ENCODE measurements around the gene HINFP.

HINFP gene

DNA sequence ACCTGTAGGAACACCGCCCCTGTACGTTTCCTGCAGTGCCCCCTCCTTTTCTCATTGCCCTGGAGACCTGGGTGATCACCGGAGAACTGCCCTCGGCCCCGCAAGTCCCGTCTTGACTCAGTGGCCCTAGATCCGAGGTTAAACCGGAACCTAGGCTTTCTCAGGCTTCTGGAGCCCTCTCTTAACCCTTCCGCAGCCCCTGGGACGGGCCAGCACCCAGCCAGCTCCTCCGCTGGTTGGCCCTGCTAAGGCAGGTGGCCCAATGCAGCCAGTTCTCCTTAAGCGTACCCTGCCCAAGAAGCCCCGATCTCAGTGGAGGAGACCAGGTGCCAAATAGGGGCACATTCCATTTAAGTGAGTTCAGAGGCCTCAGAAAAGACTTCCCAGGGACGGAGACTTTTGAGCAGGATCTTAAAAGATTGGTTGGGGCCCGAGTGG, 47.9 kb downstream of the HINFP start:
- peak overlapping the region; percentile 56 for H3K4me3 ChIP-seq (replicated peaks; ENCODE audit: insufficient read depth, low read length)
- H3K27me3 ChIP-seq (ENCODE audit: insufficient read depth, poor library complexity, severe bottlenecking): no peaks in the 10 kb centered on the region
- peak overlapping the region; percentile 80 for H3K27ac ChIP-seq (replicated peaks)
- TF ChIP-seq CTCF (IDR thresholded peaks at IDR 0.05; ENCODE audit: insufficient read depth, low read length) (no peak), POLR2AphosphoS5 (IDR thresholded peaks at IDR 0.05; ENCODE audit: low read depth) (no peak), GABPA (IDR thresholded peaks at IDR 0.05; ENCODE audit: low read depth) (no peak), SPI1 (IDR thresholded peaks at IDR 0.05; ENCODE audit: borderline replicate concordance, low read depth) (no peak)
- TF ChIP-seq, protein P1, sequence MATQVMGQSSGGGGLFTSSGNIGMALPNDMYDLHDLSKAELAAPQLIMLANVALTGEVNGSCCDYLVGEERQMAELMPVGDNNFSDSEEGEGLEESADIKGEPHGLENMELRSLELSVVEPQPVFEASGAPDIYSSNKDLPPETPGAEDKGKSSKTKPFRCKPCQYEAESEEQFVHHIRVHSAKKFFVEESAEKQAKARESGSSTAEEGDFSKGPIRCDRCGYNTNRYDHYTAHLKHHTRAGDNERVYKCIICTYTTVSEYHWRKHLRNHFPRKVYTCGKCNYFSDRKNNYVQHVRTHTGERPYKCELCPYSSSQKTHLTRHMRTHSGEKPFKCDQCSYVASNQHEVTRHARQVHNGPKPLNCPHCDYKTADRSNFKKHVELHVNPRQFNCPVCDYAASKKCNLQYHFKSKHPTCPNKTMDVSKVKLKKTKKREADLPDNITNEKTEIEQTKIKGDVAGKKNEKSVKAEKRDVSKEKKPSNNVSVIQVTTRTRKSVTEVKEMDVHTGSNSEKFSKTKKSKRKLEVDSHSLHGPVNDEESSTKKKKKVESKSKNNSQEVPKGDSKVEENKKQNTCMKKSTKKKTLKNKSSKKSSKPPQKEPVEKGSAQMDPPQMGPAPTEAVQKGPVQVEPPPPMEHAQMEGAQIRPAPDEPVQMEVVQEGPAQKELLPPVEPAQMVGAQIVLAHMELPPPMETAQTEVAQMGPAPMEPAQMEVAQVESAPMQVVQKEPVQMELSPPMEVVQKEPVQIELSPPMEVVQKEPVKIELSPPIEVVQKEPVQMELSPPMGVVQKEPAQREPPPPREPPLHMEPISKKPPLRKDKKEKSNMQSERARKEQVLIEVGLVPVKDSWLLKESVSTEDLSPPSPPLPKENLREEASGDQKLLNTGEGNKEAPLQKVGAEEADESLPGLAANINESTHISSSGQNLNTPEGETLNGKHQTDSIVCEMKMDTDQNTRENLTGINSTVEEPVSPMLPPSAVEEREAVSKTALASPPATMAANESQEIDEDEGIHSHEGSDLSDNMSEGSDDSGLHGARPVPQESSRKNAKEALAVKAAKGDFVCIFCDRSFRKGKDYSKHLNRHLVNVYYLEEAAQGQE (IDR thresholded peaks at IDR 0.05; ENCODE audit: insufficient replicate concordance, low read depth): no peak
- DNase-seq (ENCODE audit: low read depth in 1 of 2, low spot score in 1 of 2): peak in 1 of 2 experiments; percentile 15

DNA sequence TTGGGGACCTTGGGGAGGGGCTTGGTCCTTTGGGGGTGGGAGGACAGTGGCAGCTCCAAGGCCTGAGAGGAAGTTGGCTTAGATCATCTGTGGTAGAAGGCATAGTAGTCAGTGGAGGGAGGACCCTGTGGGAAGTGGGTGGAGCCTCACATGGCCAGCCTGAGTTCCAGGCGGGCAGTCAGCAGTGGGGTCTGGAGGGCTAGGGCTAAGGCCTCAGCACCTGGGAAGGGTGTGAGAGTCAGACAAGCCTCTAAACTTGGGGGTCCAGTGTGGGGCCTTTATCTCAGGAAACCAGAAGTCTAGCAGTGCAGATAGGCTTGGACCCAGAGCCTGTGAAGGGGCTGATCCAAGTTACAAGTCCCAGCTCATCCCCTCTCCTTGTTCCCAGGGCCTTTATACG, 51.1 kb downstream of the HINFP start:
- Histone ChIP-seq H3K27ac (replicated peaks) (peak overlapping the region; percentile 21; the same call in 1 of the 2 replicates), H3K4me3 (replicated peaks; ENCODE audit: insufficient read depth, low read length) (no peak overlapping the region), H3K27me3 (ENCODE audit: insufficient read depth, poor library complexity, severe bottlenecking) (no peaks in the 10 kb centered on the region)
- TF ChIP-seq CTCF (IDR thresholded peaks at IDR 0.05; ENCODE audit: insufficient read depth, low read length) (no peak), SPI1 (IDR thresholded peaks at IDR 0.05; ENCODE audit: borderline replicate concordance, low read depth) (peak; percentile 67; the same call in 1 of the 2 replicates)
- peak; percentile 47 to 68 for DNase-seq (ENCODE audit: low read depth in 1 of 2, low spot score in 1 of 2)

DNA sequence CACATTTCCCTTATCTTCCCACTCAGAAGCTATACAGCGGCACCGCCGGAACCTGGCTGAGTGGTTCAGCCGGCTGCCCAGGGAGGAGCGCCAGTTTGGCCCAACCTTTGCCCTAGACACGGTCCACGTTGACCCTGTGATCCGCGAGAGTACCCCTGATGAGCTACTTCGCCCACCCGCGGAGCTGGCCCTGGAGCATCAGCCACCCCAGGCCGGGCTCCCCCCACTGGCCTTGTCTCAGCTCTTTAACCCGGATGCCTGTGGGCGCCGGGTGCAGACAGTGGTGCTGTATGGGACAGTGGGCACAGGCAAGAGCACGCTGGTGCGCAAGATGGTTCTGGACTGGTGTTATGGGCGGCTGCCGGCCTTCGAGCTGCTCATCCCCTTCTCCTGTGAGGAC, 52.1 kb downstream of the HINFP start:
- TF ChIP-seq POLR2AphosphoS5 (IDR thresholded peaks at IDR 0.05; ENCODE audit: low read depth): no peak
- TF ChIP-seq GABPA (IDR thresholded peaks at IDR 0.05; ENCODE audit: low read depth): no peak
- TF ChIP-seq CTCF (IDR thresholded peaks at IDR 0.05; ENCODE audit: insufficient read depth, low read length): no peak
- no peak for TF ChIP-seq SPI1 (IDR thresholded peaks at IDR 0.05; ENCODE audit: borderline replicate concordance, low read depth)
- TF ChIP-seq, protein P1 (IDR thresholded peaks at IDR 0.05; ENCODE audit: insufficient replicate concordance, low read depth): no peak
- no peaks in the 10 kb centered on the region for H3K27me3 ChIP-seq (ENCODE audit: insufficient read depth, poor library complexity, severe bottlenecking)
- no peak for DNase-seq (ENCODE audit: low read depth in 1 of 2, low spot score in 1 of 2)
- no peak overlapping the region for H3K27ac ChIP-seq (replicated peaks)
- no peak overlapping the region for H3K4me3 ChIP-seq (replicated peaks; ENCODE audit: insufficient read depth, low read length)

- DNase-seq (ENCODE audit: low read depth in 1 of 2, low spot score in 1 of 2): no peak
- TF ChIP-seq CTCF (IDR thresholded peaks at IDR 0.05; ENCODE audit: insufficient read depth, low read length): no peak
- no peak overlapping the region for H3K4me3 ChIP-seq (replicated peaks; ENCODE audit: insufficient read depth, low read length)
- no peak overlapping the region for H3K27ac ChIP-seq (replicated peaks)
- no peaks in the 10 kb centered on the region for H3K27me3 ChIP-seq (ENCODE audit: insufficient read depth, poor library complexity, severe bottlenecking)
These were observed 54.2 kb downstream of the HINFP start for GRCh38 chr11:119175493-119176077.

Data from HL-60 (cell line).